Stimulated activated CD8-positive, alpha-beta memory T cell treated with anti-CD3 and anti-CD28 coated beads, Interleukin-2, amount 100 ng/mL, for 48 hours (primary cell): ENCODE measurements around the gene PAGR1.
"Not testable (repeated sequence)": the region's sequence is repeated elsewhere in the genome, so short reads cannot be mapped to it uniquely, and the experiment has no call there.

Experiments used
- DNase-seq, 2 donors: peaks; one replicate each; pipeline ENCODE4 v3.0.0-alpha.2; 2020; ENCODE audit warnings: low read depth in 2 of 2

PAGR1 gene

DNA sequence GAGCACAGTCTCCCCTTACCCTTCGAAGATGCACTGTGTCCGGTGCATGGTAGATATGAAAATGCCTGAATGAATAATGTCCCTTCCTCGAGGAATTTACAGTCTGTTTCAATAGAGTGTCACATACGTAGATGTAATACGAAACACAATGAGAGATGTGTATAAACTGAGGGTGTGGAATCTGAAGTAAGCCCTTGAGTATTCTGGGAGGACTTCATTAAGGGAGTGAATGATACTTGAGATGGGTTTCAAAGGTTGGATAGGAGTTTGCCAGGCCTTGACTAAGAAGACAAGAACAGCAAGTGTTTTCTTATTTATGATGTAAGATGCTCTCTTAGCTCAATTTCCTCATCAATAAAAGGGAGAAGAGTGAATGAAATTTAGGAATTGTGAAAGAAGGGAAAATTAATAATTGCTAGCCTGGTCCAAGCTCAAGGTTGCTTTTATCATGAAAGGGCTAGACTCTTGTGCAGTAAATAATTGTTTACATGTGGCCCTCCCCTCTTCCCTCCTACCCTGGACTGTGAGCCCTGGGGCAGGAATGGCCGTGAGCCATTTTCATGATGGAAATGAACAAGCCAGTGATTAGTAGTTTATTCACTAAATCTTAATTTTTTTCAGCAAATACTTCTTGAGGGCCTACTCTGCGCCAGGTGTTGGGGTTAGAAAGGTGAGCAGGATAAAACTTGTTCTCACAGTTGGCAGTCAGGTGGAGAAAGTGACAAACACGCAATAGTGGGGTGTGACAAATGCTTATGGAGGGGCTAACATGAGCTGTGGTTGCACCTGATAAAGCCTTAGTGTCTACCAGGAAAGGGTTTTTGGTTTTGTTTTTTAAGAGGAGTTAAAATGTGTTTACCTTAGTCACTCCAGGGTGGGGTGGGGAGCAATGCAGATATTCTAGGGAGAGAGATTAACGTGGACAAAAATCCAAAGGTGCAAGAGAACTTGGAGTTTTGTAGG is 23.8 kb upstream of the PAGR1 start:
- no peak for DNase-seq

DNA sequence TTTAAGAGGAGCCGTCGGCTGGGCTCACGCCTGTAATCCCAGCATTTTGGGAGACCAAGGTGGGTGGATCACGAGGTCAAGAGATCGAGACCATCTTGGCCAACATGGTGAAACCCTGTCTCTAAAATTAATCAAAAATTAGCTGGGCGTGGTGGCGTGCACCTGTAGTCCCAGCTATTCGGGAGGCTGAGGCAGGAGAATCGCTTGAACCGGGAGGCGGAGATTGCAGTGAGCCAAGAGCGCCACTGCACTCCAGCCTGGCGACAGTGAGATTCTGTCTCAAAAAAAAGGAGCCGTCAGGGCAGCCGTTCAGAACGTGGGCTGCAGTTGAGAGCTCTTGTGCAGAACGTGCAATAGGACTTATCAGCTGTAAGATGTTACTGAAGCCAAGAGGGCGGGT is 22.8 kb upstream of the PAGR1 start:
- DNase-seq, result not testable (repeated sequence)

DNA sequence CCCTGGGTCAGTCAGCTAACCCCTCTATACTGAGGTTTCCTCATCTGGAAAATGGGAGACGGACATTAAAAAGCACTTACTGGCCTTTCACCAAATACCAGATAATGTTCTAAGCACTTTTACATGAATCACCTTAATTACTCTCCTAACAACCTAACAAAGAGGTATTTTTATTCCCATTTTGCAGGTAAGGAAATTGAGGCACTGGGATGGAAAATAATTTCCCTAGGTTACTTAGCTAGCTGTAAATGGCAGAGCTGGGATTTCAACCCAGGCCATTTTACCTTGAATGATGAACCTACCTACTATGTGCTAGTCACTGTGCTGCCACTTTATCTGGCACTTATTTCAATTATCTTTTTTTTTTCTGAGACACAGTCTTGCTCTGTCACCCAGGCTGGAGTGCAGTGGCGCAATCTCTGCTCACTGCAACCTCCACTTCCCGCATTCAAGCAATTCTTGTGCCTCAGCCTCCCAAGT is 21.7 kb upstream of the PAGR1 start:
- DNase-seq, result no peak

DNA sequence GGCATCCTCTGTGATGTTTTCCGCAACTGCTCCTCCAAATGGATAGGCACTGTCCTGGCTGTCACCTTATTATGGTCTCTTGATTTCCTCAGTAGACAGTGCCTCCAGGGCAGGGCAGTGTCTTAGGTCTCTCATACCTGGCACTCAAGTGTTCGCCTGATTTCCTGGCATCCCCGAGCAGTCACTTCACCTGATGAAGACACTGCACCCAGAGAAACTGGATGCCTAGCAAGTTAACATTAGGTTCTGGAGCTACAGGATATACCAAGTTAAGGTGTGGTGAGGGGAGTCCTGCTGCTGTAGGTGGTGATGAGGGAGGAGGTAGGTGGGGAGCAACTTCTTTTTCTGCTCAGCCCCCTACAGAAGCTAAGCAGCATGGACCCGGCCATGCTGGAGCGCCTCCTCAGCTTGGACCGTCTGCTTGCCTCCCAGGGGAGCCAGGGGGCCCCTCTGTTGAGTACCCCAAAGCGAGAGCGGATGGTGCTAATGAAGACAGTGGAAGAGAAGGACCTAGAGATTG is 13.5 kb upstream of the PAGR1 start:
- no peak for DNase-seq

DNA sequence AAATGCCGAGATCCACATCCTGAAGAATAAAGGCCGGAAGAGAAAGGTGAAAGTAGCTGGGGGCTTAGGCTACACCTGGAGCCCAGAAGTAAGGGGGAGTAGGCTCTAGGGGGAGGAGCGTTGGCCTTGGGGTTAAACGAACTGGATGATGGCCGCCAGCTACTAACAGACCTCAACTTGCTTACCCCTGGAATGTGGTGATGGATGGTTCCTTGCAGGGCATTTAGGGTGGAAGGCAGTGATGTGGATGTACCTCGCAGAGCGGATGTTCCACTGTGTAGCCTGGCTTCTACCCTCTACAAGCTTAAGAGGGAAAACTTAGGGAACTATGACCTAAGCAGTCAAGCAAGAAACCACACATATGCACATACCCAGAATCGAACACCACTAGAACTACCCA is 11.9 kb upstream of the PAGR1 start:
- DNase-seq, result no peak

DNA sequence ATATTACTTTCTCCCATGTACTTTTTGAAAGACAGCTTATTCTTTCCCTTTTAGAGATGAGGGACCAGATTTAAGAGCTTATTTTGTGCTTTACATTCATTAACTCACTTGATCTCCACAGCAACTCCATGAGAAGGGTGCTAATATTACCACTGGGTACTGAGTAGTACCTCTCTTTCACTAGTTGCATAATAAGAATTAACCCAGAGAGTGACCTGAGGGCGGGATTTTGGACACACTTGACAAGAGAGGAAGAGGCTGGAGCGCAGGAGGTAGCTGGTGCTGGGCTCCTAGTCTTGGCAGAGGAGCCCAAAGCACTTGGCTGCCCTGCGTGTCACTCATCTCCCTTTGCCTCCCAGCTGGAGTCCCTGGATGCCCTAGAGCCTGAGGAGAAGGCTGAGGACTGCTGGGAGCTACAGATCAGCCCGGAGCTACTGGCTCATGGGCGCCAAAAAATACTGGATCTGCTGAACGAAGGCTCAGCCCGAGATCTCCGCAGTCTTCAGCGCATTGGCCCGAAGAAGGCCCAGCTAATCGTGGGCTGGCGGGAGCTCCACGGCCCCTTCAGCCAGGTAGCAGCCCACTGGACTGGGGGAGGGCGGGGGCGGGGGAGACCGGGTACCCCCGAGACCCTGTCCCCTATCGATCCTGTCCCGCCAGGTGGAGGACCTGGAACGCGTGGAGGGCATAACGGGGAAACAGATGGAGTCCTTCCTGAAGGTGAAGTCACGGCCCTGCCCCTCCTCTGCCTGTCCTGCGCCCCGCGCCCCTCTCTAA is 11.3 kb upstream of the PAGR1 start:
- no peak for DNase-seq

DNA sequence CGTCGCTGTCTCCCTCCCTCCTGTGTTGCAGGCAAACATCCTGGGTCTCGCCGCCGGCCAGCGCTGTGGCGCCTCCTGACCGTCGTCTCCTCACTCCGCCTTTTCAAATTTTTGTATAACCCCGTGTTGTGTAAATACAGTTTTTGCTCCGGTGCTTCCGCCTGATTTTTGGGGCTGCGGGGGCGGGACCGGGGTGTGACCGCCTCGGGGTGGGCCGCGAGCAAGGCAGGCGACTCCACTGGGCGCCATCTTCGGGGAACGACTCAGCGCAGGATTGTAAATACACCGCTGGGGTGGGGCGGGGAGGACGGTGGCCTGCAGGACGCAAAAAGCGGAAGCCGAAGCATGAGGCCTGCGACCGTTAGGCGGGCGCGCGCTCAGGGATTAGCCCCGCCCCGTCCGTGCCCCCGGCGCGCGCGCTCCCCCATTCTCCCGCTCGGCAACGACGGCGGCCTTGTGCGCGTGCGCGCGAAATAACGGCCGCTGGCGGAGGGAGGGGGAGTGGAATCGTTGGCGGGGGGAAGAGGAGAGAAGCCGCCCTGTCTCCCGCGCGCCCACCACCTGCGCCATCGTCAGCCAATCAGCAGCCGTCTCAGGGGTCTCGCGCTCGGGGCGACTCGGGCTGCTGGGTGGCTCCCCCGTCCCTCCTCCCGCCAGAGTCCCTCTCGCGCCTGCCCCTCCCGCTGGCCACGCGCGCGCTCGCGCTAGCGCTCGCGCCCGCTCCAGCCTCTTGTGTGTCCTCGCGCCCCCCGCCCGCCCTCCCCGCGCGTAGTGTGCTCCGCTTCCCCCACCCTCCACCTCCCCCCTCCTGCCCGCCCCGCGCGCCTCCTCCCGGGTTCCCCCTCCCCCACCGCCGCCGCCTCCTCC is 10.5 kb upstream of the PAGR1 start:
- DNase-seq, result peak; percentile 96 to 97

DNA sequence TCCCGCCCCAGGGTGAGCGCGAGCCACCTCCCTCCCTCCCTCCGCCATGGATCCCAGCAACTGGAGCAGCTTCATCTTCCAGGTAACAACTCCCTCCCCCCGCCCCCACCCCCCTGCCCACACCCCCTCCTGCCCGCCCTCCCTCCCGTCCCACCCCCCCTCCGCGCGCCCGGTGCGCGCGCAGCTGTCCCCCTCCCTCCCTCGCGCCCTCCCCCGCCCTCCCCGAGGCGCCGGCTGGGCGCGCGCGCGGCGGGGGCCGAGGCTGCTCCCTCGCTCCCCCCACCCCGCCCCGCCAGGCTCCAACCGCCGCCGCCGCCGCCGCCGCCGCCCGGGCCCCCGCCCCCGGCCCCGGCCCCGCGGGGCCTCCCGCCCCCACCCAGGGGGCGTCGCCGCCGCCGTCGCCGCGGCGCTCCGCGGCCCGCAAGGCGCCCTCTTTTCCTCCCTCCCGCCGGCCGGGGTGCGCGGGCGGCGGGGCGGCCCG is 9.8 kb upstream of the PAGR1 start, which contains the start of gene MAZ:
TSS of gene MAZ (plus strand) at position 431 of the 481 bp plus-strand sequence. CDS start 173 bp downstream, outside the sequence.
- peak in 1 of 2 donors; percentile 74 for DNase-seq

DNA sequence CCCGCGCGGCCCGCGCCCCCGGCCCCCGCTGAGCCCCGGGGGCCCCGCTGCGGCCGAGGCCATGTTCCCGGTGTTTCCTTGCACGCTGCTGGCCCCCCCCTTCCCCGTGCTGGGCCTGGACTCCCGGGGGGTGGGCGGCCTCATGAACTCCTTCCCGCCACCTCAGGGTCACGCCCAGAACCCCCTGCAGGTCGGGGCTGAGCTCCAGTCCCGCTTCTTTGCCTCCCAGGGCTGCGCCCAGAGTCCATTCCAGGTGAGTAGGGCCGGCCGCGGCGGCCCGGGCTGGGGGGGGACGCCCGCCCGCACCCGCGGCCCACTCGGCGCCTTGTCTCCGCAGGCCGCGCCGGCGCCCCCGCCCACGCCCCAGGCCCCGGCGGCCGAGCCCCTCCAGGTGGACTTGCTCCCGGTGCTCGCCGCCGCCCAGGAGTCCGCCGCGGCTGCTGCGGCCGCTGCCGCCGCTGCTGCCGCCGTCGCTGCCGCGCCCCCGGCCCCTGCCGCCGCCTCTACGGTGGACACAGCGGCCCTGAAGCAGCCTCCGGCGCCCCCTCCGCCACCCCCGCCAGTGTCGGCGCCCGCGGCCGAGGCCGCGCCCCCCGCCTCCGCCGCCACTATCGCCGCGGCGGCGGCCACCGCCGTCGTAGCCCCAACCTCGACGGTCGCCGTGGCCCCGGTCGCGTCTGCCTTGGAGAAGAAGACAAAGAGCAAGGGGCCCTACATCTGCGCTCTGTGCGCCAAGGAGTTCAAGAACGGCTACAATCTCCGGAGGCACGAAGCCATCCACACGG is 9.1 kb upstream of the PAGR1 start:
- peak in 1 of 2 donors; percentile 41 for DNase-seq

DNA sequence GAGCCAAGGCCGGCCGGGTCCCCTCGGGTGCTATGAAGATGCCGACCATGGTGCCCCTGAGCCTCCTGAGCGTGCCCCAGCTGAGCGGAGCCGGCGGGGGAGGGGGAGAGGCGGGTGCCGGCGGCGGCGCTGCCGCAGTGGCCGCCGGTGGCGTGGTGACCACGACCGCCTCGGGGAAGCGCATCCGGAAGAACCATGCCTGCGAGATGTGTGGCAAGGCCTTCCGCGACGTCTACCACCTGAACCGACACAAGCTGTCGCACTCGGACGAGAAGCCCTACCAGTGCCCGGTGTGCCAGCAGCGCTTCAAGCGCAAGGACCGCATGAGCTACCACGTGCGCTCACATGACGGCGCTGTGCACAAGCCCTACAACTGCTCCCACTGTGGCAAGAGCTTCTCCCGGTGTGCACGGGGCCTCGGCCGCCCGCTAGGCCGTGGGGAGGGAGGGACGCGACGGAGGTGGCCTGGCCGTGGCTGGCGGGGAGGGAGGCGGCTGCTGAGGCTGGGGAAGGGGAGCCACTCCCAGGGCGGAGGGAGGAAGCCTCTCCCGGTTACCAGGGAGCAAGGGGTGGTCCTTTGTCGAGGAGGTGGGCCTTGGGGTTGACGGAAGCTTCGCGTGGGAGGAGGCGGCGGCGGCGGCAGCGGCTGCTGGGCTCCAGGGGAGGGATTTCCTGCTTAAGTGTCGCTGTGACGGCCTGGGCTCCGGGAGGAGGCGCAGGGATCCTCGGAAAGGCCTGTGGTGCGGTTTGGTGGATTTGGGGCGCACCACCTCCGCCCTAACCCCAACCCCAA is 8.3 kb upstream of the PAGR1 start:
- peak; percentile 80 to 86 for DNase-seq

DNA sequence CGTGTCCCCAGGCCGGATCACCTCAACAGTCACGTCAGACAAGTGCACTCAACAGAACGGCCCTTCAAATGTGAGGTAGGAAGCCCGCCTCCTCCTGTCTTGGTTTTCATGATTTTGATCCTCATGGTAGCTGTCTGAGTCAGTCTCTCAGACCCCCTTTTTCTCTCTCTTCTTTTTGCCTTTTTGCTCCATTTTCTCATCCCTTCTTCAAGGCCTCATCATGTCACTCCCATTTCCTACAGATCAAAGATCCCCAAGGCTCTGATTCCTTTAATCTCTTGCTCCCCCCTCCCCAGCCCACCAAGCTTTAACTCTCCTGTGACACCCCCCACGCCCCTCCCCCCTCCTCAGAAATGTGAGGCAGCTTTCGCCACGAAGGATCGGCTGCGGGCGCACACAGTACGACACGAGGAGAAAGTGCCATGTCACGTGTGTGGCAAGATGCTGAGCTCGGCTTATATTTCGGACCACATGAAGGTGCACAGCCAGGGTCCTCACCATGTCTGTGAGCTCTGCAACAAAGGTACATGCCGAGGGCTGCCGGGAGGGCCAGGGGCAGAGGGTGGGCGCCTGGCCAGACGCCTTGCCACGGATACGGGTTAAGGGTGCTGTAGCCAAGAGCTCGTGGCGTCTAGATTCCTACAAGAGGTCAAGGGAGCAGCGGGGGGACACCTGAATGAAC is 7.6 kb upstream of the PAGR1 start:
- DNase-seq, result no peak

DNA sequence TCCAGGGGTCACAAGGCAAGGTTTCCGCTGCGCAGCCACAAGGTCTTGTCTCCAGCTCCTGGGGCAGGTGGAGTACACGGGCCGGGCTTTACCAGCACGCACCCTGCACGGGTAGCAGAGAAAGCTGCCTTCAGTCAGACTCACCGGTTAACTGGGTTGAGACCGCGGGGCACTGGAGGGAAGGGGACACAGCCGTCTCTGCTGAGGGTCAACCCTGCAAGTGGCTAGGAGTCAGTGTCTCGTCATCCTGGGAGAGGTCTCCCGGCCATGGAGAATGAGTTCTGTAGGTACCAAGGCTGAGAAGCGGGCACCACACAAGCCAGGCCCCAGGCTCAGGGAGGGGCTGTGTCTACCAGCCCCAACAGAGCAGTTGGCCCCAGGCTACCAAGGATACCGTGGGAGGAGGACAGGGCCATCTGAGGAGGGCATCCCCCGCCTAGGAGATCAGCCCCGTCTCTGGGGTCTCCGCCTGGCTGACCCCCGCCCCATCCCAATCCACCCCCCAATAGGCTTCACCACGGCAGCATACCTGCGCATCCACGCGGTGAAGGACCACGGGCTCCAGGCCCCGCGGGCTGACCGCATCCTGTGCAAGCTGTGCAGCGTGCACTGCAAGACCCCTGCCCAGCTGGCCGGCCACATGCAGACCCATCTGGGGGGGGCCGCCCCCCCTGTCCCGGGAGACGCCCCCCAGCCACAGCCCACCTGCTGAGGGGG is 6.8 kb upstream of the PAGR1 start:
- DNase-seq, result no peak

DNA sequence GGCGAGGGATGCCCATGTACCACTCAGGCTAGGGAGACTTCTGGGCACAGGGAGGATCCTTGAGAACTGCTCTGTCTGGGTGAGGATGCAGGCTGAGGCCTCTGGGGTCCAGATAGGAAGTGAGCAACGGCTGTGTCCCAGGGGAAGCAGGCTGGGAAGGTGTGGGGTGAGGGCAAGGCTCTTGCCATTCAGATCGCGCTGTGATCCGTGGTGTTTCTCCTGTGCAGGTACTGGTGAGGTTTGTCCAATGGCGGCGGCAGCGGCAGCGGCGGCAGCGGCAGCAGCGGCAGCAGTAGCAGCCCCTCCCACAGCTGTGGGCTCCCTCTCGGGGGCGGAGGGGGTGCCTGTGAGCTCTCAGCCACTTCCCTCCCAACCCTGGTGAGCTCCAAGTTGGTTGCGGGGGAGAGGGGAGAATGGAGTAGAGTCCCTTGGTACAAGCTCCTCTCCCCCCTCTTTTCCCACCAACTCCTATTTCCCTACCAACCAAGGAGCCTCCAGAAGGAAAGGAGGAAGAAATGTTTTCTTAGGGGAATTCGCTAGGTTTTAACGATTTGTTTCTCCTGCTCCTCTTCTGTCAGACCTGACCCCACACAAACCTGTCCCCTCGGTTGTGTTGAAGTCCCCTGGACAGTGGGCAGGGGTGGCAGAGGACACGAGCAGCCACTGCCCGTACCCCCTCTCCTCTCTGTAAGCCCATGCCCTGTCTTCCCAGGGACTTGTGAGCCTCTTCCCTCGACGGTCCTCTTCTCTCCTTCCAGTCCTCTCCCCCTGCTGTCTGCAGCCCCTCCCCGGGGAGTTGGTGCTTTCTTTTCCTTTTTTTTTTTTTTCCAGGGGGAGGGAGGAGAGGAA is 5.9 kb upstream of the PAGR1 start:
- DNase-seq, result peak in 1 of 2 donors; percentile 45

DNA sequence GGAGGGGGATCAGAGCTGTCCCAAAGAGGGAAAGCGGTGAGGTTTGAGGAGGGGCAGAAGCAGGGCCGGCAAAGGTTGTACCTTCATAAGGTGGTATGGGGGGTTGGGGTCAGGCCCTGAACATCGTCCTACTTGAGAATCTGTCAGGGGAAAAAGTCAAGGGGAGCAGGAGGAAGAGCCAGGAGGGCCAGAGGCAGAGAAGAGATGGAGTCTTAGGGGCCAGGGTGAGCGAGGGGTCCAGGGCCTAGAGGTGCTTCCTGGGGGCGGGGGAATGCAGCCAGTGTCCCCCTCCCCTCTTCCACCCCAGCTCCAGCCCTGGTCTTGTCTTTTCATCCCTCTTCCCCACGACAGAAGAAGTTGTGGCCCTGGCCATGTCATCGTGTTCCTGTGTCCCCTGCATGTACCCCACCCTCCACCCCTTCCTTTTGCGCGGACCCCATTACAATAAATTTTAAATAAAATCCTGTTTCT is 5.2 kb upstream of the PAGR1 start:
- DNase-seq, result no peak

DNA sequence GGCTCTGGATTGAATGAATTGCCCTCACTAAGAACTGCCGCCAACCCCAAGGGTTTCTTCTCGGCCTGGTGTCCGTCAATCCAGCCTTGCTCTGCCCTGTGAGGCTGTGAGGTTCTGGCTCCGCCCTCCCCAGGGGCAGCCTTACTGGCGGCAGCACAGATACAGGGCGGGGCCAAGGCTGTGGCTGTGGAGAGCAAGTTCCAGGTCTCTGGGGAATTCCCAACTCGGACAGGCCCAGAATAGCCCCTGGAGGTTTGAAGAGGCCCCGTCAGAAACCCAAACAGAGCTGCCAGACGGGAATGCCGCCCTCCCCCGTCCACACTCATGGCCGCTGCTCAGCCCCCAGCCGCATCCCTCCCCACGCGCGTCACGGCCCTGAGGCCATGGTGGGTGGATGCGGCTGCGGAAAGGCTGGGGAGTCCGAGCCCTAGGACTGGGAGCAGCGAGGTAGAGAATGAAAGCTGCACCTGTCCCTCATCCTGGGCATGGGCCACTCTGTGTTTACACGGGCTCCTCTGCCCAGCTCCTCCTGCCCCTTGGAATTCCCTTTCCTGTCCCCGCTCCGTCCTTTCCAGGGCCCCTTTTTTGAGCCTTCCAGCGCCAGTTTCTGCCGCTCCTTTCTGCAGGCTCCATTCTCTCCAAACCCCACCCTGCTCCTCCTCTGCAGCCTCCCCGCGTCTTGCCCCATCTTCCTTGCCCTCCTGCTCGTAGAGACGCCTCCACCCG is 4.6 kb upstream of the PAGR1 start:
- DNase-seq, result peak; percentile 77 to 79

DNA sequence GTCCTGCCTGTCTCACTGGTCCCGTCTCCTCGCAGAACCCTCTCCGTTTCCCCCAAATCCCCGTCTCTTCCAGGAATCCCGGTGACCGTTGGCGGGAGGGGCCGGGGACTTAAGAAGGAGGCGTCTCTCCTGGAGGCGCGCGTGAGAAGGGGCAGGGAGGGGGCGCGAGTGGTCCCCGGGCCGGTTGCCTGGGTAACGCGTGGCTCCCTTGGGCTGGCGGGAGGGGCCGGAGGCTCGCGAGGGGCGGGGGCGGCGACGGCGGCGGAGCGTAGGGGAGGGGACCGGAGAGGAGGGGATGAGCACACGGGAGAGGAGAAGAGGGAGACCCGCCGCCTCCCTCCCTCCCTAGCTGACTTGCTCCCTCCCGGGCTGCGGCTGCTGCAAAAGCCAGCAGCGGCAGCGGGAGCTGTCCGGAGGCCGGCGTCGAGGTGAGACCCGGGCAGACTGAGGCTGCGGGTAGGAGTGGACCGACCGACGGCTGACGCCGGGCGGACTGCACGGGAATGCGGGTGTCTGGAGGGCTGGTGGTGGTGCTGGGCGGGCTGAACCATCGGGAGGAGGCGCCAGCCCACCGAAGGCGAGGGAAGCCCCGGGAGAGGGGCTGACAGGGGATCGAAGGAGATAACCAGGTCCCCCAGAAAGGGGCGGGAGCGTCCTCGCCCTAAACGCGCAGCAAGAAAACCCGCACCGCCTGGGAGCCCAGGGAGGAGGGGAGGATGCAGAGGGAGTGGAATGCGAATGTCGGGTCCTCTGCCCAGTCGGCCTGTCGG is 3.9 kb upstream of the PAGR1 start, which contains the start of gene PRRT2:
TSS of gene PRRT2 (plus strand) at position 298 of the 770 bp plus-strand sequence. CDS start 862 bp downstream, outside the sequence.
- DNase-seq, result peak in 1 of 2 donors; percentile 50
